Measurements from ENCODE around the gene CTNNA3.

DNA sequence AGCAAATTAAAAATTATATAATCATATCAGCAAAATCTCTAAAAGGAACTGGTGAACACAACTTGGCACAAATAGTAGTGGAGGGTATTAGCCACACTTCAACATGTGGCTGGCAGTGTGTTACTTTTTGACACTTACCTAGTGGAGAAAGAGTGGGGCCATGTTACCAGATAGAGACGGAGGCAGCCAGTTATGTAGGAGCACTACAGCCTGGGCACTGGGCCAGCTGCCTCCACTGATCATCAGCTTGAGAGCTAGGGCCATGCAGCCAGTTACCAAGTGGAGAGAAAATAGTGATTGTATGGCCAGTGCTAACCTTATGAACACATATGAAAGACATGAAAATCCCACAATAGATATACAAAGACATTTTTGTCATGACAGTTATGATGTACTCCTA lies 243.1 kb downstream of the CTNNA3 start:
- no peak for TF ChIP-seq POLR2AphosphoS5 (IDR thresholded peaks at IDR 0.05; ENCODE audit: low read depth, low read length)
- TF ChIP-seq, protein P1, sequence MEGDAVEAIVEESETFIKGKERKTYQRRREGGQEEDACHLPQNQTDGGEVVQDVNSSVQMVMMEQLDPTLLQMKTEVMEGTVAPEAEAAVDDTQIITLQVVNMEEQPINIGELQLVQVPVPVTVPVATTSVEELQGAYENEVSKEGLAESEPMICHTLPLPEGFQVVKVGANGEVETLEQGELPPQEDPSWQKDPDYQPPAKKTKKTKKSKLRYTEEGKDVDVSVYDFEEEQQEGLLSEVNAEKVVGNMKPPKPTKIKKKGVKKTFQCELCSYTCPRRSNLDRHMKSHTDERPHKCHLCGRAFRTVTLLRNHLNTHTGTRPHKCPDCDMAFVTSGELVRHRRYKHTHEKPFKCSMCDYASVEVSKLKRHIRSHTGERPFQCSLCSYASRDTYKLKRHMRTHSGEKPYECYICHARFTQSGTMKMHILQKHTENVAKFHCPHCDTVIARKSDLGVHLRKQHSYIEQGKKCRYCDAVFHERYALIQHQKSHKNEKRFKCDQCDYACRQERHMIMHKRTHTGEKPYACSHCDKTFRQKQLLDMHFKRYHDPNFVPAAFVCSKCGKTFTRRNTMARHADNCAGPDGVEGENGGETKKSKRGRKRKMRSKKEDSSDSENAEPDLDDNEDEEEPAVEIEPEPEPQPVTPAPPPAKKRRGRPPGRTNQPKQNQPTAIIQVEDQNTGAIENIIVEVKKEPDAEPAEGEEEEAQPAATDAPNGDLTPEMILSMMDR (IDR thresholded peaks at IDR 0.05), result no peak
- no peak for TF ChIP-seq TCF7L2 (IDR thresholded peaks at IDR 0.05; ENCODE audit: low read depth, low read length)
- no peak for TF ChIP-seq REST (IDR thresholded peaks at IDR 0.05; ENCODE audit: insufficient read depth in 1 of 2, low read depth in 2 of 2, low read length in 1 of 2)
